Measurements from ENCODE around the gene POU2F1. TPM values are rescaled to one million over a fixed set of nuclear protein-coding genes. Genes with fewer than 3 reads are reported as not detected.

POU2F1 gene
- total RNA-seq, 4 donors from 2014 or later: 11.5 to 23.1 (median 17.0) TPM

DNA sequence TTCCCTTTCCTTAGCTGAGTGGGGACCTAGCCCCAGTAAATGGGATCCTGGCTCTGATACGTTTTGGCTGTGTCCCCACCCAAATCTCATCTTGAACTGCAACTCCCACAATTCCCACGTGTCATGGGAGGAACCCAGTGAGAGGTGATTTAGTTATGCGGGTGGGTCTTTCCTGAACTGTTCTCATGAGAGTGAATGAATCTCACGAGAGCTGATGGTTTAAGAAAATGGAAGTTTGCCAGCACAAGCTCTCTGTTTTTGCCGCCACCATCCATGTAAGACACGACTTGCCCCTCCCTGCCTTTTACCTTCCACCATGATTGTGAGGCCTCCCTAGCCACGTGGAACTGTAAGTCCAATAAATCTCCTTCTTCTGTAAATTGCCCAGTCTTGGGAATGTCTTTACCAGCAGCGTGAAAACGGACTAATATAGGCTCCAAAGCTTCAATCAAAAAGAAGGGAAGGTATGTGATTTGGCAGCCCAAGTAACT is 29.9 kb upstream of the POU2F1 start:
- no peaks in the 10 kb centered on the region for H3K9me3 ChIP-seq
- no peak overlapping the region for H3K4me3 ChIP-seq
- H3K27ac ChIP-seq: no peak overlapping the region
- DNase-seq: no peak
- H3K27me3 ChIP-seq: no peaks in the 10 kb centered on the region
- no peak for TF ChIP-seq POLR2A (IDR thresholded peaks at IDR 0.05)
- no peak for TF ChIP-seq CTCF (IDR thresholded peaks at IDR 0.05)
- no peaks in the 10 kb centered on the region for H3K4me1 ChIP-seq
- no peaks in the 10 kb centered on the region for H3K36me3 ChIP-seq

DNA sequence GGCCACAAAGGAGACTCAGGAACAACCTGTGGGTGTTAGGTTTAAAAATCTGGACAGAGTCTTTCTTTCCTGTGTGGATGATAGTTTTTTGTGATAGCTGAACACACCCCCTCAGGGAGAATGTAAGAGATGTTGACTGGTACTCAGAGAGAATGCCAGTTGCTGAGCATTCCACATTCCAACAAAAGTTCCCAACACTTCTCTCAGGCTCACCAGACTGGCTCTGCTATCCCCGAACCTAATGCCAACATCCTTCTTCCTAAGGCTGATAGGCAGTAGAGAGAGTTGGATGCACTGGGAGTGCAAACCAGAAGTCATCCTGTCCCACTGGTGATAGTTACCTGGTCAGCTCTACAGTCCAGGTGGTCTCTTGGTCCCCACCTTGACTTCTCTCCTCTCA is 28.7 kb upstream of the POU2F1 start:
- Histone ChIP-seq H3K4me3 (no peak overlapping the region), H3K27ac (no peak overlapping the region), H3K27me3 (no peaks in the 10 kb centered on the region), H3K4me1 (no peaks in the 10 kb centered on the region), H3K36me3 (no peaks in the 10 kb centered on the region), H3K9me3 (no peaks in the 10 kb centered on the region)
- DNase-seq: no peak
- TF ChIP-seq CTCF (IDR thresholded peaks at IDR 0.05): no peak
- TF ChIP-seq POLR2A (IDR thresholded peaks at IDR 0.05): no peak

GRCh38 chr1:167194182-167194581 is 26.5 kb upstream of the POU2F1 start:
- no peak overlapping the region for H3K27ac ChIP-seq
- no peaks in the 10 kb centered on the region for H3K4me1 ChIP-seq
- no peak overlapping the region for H3K4me3 ChIP-seq
- no peaks in the 10 kb centered on the region for H3K36me3 ChIP-seq
- H3K27me3 ChIP-seq: no peaks in the 10 kb centered on the region
- H3K9me3 ChIP-seq: no peaks in the 10 kb centered on the region
- DNase-seq: no peak
- no peak for TF ChIP-seq POLR2A (IDR thresholded peaks at IDR 0.05)
- TF ChIP-seq CTCF (IDR thresholded peaks at IDR 0.05): no peak

DNA sequence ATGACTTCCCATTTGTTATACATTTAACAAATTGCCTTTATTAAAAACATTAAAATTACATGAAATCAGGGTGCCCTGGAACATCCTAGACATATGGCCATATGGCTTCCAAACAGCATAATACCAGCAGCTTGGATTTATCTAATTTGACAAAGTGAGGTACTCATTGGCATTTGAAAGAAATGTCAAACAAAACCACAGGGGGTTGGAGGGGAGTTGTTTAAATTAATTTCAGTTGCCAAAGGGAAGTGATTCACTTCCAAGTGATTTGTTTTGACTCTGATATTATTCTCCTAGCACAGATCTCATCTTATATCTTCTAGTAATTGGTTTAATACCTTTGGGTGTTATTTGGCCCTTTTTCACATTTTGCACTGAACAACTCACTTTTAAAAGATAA is 24.5 kb upstream of the POU2F1 start:
- H3K9me3 ChIP-seq: no peaks in the 10 kb centered on the region
- H3K27me3 ChIP-seq: no peaks in the 10 kb centered on the region
- no peaks in the 10 kb centered on the region for H3K36me3 ChIP-seq
- H3K4me3 ChIP-seq: no peak overlapping the region
- H3K4me1 ChIP-seq: no peaks in the 10 kb centered on the region
- TF ChIP-seq POLR2A (IDR thresholded peaks at IDR 0.05) (no peak), CTCF (IDR thresholded peaks at IDR 0.05) (no peak)
- H3K27ac ChIP-seq: no peak overlapping the region
- no peak for DNase-seq

- H3K4me3 ChIP-seq: no peak overlapping the region
- TF ChIP-seq CTCF (IDR thresholded peaks at IDR 0.05) (no peak), POLR2A (IDR thresholded peaks at IDR 0.05) (no peak)
- H3K27ac ChIP-seq: no peak overlapping the region
- H3K27me3 ChIP-seq: no peaks in the 10 kb centered on the region
- no peak for DNase-seq
- no peaks in the 10 kb centered on the region for H3K36me3 ChIP-seq
- H3K9me3 ChIP-seq: no peaks in the 10 kb centered on the region
- H3K4me1 ChIP-seq: no peaks in the 10 kb centered on the region
Observed at GRCh38 chr1:167197236-167197635, 23.4 kb upstream of the POU2F1 start.

DNA sequence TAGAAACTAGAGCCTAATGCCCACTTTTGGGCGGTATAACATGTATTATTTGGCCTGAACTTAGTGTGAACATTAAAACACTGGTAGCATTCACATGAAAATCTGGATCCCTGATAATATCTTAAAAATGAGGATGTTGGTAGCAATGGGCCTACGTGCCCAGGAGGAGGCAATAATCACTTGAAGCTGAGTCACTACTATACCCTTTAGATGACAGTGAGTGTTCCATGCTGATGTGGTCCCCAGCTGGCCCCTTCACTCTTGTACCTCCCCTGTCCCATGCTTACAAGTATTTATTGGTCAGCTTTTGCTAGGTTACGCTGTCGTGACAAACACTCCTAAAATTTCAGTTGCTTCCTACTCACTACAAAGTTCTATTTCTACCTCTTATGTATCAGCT is 23.0 kb upstream of the POU2F1 start:
- Histone ChIP-seq H3K27ac (no peak overlapping the region), H3K4me1 (no peaks in the 10 kb centered on the region), H3K4me3 (no peak overlapping the region), H3K36me3 (no peaks in the 10 kb centered on the region), H3K9me3 (no peaks in the 10 kb centered on the region), H3K27me3 (no peaks in the 10 kb centered on the region)
- no peak for DNase-seq
- TF ChIP-seq POLR2A (IDR thresholded peaks at IDR 0.05): no peak

Data from Peyer's patch (tissue), 4 donors.